Activated T-cell treated with anti-CD3 and anti-CD28 coated beads for 1 hour (primary cell): ENCODE data around the gene RAB11B.
"Not testable (repeated sequence)": the region's sequence is repeated elsewhere in the genome, so short reads cannot be mapped to it uniquely, and the experiment has no call there.

Experiments
- DNase-seq: peaks from one replicate; pipeline ENCODE4 v3.0.0-alpha.2; 2020; ENCODE audit warnings: low read depth

Gene RAB11B

DNA sequence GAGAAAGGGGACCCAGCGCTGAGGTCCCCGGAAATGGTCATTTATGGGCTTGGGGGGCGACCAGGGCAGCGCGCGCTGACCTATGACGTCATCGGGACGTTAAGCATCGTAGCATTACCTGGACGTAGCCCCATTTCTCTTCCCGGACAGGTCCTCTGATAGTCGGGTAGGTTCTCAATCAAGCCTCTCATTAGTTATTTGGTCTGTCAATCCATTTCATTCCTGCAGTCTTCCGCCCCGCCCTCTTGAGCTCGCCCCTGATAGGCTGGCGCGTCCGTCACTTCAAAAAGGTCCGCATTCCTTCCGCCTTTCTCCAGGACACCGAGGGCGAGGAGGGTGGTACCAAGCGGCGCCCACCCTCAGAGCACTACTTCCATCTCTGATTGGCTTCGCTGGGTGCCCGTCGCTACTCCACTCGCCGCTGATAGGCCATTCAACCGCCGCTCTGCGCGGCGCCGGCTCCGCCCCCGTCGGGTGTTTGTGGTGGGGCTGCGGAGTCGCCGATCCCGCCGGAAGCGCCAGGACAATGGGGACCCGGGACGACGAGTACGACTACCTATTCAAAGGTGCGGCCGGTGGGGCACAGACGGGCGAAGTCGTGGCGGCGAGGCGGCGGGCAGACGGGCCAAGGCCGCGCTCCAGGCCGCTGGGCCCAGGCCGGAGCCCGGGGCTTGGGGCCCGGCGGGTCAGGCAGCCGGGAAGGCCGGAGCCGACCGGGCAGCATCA is at the start of gene RAB11B:
TSS of gene RAB11B (plus strand) at position 470 of the 726 bp plus-strand sequence. CDS start at position 527, 57 bp downstream.
- peak; percentile 94 for DNase-seq

DNA sequence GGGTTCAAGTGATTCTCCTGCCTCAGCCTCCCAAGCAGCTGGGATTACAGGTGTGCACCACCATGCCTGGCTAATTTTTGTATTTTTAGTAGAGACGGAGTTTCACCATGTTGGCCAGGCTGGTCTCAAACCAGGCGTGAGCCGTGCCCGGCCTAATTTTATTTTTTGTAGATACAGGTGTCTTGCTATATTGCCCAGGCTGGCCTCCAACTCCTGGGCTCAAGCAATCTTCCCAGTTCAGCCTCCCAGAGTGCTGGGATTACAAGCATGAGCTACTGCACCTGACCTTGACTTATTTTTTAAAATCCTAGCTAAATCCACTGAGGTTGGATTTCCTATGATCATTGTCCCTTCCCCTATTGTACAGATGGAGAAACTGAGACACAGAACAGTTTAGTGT is 48.7 kb upstream of the RAB11B start:
- DNase-seq = not testable (repeated sequence)

DNA sequence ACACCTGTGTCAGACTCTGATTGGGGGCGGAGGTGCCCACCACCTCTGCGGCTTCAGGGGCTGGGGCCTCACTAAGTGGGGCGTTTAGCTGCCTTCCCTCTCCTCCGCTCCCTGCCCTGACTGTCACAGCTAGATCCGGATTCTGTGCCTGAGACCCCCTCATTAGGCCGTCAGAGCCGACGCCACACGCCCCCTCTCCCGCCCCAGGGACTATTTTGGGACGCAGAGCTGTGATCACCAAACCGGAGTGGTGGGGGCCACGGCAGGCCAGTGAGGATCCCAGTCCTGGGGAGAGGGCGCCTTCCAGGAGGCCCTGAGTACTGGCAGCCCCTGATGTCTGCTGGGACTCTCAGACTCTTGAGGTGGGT is 47.9 kb upstream of the RAB11B start:
- DNase-seq = no peak

DNA sequence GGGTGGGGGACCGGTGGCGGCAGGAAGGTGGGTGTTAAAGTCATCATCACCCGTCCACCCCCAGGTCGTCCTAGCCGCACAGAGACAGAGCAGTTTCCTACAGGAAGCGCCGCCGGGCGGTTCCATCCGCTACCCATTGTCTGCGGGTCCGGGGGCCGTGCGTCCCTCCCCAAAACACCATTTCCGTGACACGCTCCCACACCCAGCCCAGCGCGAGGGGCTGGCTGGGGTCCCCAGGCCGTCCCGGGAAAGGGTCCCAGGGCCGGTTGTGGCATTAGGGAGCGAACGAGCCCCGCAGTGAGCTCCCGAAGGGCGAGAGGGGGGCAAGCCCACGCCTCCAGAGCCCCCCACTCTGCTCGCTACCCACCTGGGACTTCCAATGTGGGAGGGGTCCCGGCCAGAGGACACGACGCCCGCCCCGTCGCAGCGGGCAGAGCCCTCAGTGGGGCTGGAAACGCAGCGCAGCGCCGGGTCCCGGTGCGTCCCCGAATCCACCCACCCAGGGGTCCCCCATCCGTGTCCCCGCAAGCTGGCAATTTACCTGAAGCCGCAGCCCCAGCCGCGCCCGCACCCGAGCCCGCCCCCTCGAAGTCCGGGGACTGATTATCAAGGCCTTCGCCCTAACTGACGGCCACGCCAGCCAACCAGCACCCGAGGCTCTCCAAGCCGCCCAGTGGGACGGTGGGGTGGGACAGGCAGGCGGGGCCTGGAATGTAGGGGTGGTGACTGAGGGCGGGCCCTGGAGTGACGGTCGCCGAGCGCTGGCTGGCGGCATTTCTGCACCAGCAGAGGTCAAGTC is 47.3 kb upstream of the RAB11B start, which contains the start of gene KANK3:
TSS of gene KANK3 (minus strand) at position 579 of the 799 bp plus-strand sequence. CDS start 5,434 bp downstream, outside the sequence.
- DNase-seq = peak; percentile 88

DNA sequence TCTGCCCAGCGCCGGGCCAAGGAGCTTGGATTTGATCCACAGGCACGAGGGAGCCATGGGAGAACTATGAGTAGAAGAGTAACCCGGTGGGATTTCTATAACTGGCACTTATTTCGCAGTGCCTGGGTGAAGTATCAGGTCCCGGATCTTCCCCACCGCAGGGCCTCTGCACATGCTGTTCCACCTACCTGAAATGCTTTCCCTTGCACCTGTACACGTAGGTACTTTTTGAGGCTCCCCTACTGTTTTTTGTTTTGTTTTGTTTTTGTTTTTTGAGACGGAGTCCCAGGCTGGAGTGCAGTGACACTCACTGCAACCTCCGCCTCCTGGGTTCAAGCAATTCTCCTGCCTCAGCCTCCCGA is 46.7 kb upstream of the RAB11B start:
- DNase-seq = no peak

DNA sequence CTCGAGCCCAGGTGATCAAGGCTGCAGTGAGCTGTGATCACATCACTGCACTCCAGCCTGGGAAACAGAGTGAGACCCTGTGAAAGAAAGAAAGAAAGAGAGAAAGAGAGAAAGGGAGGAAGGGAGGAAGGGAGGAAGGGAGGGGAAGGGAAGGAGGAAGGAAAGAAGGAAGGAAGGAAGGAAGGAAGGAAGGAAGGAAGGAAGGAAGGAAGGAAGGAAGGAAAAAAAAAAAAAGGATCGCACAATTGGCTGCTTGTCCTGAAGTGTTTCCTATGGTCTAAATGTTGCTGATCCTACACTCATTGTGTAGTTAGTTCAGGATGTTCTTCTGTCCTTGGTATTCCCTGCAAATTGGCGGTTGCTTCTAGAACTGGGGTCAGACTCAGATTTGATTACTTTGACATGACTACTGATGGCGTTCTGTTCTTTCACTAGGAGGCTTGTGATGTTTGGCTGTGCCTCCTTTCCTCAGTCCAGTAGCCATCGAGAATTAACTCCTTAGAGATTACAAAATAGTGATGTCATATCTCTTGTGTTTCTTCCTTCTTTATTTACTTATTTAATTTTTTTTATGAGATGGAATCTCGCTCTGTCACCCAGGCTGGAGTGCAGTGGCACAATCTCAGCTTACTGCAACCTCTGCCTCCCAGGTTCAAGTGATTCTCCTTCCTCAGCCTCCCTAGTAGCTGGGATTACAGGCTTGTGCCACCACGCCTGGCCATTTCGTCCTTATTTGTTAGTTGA is 40.4 kb upstream of the RAB11B start:
- DNase-seq = not testable (repeated sequence)

DNA sequence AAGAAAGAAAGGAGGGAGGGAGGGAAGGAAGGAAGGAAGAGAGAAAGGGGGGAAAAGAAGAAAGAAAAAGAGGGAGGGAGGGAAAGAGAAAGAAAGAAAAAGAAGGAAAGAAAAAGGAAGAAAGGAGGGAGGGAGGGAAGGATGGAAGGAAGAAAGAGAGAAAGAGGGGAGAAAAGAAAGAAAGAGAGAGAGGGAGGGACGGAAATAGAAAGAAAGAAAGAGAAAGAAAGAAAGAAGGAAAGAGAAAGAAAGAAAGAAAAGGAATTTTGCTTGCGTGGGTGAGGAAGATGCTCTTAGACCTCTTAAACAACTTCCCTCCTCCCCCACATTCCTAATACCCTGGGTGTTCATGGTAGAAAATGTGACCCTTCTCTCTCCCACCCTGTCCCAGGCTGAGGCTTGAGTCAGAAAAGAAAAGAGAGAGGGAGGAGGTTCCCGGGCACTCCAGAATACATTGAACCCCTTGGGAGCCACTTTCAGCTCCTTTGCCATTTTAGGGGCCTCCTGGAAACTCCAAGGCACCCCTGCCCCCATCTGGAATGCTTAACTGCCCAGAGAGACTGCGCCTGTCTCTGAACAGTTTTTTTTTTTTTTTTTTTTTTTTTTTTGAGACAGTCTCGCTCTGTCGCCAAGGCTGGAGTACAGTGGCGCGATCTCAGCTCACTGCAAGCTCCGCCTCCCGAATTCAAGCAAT is 37.9 kb upstream of the RAB11B start:
- DNase-seq = no peak

DNA sequence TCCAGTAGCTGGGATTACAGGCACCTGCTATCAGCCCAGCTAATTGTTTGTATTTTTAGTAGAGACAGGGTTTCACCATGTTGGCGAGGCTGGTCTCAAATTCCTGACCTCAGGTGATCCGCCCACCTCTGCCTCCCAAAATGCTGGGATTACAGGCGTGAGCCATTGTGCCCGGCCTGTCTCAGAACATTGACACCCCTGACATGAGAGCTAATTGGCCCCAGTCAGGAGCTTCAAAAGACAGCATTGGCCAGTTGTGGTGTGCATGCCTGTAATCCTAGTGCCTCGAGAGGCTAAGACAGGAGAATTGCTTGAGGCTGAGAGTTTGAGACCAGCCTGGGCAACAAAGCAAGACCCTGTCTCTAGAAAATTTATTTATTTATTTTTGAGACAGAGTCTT is 37.3 kb upstream of the RAB11B start:
- DNase-seq = not testable (repeated sequence)

DNA sequence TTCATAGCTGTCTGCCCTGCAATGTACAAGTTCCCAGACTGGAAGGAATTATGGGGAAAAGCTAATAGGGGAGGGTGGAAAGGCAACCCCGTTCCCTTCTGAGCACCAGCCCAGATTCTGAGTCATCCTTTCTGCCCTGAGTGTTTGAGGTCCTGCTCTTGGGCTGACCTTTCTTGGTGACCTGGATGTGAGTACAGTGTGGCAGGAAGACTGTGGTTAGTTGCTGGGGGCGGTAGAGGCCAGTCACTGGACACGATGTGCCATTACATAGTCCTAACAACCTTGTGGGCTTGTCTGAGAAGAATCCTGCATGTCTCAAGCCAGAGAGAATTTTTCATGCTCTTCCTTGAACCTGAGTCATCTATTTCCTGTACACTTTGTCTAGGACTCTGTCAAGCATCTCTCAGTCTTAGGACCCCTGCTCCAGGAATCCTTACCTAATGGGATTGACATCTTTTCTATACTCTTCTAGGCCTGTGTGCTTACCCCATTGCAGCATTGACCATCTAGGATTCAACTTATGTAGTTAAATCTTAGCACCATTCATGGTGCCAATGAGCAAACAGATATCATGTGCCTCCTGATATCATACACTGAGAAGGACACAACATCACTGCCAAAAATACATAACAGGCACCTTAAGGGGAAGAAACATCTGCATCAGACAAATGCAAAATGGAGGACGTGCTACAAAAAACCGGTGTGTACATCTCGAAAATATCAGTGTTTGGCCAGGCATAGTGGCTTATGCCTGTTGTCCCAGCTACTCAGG is 34.3 kb upstream of the RAB11B start:
- DNase-seq = no peak

DNA sequence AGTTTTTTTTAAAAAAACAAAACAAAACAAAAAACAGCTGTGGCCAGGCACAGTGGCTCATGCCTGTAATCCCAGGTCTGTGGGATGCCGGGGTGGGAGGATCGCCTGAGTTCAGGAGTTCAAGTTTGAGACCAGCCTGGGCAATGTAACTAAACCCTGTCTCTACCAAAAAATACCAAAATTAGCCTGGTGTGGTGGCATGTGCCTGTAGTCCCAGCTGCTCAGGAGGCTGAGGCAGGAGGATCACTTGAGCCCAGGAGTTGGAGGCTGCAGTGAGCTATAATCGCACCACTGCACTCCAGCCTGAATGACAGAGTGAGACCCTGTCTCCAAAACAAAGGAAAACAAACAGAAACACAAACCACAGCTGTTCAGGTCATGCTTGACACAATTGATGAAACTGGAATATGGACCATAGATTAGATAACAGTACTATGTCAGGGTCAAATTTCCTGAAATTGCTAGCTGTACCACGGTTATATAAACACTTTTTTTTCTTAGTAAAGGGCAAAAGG is 33.1 kb upstream of the RAB11B start:
- DNase-seq = no peak

DNA sequence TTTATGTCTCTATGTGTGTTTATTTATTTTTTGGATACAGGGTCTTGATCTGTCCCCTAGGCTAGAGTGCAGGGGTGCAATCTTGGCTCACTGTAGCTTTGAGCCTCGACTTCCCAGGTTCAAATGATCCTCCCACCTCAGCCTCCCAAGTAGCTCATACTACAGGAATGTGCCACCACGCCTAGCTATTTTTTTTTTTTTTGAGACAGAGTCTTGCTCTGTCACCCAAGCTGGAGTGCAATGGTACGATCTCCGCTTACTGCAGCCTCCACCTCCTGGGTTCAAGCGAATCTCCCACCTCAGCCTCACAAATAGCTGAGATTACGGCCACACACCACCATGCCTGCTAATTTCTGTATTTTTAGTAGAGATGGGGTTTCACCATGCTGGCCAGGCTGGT is 31.2 kb upstream of the RAB11B start:
- DNase-seq = no peak

DNA sequence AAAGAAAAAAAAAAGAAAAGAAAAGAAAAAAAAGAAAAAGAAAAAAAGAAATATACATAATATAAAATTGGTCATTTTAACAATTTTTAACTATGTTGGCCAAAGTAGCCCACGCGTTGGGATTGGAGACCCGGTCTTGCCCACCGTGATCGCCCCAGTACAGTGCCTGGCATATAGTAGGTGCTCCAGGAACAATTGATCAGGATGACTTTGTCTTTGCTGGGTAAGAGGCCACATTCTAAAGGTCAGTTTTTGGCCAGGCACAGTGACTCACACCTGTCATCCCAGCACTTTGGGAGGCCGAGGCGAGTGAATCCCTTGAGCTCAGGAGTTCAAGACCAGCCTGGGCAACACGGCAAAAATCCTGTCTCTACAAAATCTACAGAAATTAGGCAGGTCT is 30.0 kb upstream of the RAB11B start:
- DNase-seq = no peak

DNA sequence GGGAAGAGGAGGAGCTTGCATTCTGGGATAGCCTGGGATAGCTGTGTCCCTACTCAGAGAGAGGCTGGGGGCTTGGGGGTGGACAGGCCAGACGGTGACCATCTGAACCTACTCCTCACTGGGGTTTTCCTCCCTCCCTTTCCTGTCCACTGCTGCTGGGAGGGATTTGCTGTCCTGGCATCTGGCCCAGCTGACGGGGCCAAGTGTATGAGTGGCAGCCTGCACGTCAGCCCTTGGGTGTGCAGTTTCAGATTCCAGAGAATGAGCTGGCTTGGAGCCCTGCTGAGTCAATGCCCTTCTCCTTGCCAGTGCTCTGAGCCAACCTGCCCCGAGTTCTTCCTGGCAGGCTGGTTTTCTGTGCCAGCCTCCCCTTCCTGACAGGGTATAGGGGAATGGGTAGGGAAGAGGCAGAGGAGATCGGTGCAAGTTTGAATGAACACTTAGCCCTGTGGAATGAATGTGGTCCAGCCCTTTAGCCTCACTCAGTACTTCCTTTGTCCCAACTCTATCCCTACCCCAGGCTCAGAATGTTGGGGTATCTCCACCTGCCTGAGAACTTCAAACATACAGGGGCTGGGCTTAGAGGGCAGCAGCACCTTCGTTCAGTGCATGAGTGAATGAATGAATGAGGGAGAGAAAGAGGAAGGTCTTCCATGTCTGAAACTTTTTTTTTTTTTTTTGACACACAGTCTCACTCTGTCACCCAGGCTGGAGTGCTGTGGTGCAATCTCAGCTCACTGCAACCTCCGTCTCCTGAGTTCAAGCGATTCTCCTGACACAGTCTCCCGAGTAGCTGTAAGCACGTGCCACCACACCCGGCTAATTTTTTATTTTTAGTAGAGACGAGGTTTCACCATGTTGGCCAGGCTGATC is 28.0 kb upstream of the RAB11B start:
- DNase-seq = no peak

DNA sequence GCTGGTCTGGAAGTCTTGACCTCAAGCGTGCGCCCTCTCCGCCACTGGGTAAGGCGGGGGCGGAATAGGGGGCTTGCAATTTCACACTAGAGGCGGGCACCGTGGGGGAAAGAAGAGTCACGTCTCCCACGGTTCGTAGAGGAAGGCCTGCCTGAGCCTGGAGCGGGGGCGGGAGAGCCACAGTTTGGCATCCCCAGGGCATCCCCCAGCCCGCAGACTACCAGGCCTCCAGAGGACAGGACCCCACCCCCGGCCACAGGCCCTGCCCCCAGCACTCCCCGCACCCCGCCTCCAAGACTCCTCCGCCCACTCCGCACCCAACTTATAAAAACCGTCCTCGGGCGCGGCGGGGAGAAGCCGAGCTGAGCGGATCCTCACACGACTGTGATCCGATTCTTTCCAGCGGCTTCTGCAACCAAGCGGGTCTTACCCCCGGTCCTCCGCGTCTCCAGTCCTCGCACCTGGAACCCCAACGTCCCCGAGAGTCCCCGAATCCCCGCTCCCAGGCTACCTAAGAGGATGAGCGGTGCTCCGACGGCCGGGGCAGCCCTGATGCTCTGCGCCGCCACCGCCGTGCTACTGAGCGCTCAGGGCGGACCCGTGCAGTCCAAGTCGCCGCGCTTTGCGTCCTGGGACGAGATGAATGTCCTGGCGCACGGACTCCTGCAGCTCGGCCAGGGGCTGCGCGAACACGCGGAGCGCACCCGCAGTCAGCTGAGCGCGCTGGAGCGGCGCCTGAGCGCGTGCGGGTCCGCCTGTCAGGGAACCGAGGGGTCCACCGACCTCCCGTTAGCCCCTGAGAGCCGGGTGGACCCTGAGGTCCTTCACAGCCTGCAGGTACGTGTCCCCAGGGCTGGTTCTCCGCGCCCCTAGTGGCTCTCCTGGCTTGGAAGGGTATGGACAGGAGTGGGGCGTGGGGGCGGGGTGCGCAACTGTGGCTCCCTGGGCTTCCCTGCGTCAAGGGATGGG is 26.1 kb upstream of the RAB11B start, which contains the start of gene ANGPTL4:
TSS of gene ANGPTL4 (plus strand) at position 353 of the 969 bp plus-strand sequence. CDS start at position 520, 167 bp downstream.
- DNase-seq = peak; percentile 24

DNA sequence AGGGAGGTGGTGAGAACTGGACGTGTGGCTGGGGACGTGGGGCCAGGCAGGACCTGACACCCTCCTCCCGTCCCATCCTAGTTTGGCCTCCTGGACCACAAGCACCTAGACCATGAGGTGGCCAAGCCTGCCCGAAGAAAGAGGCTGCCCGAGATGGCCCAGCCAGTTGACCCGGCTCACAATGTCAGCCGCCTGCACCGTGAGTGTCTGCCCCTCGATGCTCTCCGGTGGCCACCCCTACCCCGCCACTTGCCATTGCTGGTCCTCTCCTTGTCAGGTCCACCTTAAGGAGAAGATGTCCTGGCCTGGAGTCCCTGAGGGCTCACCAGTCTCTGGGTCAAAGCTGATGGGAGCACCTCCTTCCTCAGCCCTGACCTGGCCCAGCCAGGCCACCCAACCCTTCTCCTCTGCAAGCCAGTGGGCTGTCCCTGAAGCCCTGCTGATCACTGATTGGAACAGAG is 24.0 kb upstream of the RAB11B start:
- DNase-seq = no peak

DNA sequence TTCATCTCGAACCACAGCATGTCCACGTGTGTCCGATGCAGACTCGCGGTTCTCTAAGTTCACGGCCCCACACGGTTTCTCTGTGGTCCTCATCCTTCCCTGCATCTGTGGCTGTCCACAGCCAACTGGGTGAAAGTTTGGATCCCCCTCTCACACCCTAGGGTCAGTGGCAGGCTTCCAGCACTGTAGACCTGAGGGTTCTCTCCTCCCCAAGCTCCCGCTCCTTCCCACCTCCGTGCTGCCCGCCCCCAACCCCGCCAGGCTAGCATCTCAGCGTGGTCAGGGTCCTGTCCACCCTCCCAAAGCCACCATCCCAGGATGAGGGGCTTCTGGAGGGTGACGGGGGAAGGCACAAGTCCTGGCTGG is 23.2 kb upstream of the RAB11B start:
- DNase-seq = no peak

DNA sequence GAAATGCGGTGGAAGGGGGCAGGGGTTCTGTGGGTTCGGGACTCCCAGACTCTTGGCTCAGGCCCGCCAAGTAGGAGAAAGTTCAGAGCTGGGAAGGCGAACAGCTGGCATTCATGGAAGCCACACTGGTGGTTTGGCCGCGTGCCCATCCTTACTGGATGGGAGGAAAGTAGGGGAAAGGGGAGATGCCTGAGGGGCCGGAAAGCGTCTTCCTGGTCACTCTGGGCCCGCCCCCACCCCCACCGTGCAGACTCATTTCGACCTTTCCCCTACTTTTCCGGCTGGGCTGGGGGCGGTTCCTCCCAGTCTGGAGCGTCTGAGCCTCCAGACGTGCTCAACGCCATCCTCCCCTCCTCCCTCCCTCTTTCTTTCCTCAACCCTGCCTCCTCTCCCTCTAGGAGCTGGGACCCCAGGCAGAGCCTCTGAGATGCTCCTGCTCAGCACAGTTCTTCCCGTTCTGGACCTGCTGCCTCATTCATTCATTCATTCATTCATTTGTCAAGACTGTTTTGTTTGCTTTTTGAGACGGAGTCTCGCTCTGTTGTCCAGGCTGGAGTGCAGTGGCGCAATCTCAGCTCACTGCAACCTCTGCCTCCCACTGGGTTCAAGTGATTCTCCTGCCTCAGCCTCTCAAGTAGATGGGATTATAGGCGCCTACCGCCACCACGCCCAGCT is 22.7 kb upstream of the RAB11B start:
- no peak for DNase-seq
